ENCODE results near the gene GPR78. TPM values are rescaled to one million over a fixed set of nuclear protein-coding genes. Genes with fewer than 3 reads are reported as not detected.

The GPR78 gene
- polyA plus RNA-seq, 1 donor from 2014 or later, result not detected

GRCh38 chr4:8582941-8583654 is 2.9 kb downstream of the GPR78 start:
- no peaks in the 10 kb centered on the region for H3K9me3 Mint-ChIP-seq
- no peak overlapping the region for H3K4me3 Mint-ChIP-seq
- peaks cover 12% of the 10 kb centered on the region for H3K27me3 Mint-ChIP-seq
- H3K27ac Mint-ChIP-seq, result no peak overlapping the region
- peaks cover 0 to 4% (median 0%) of the 10 kb centered on the region in 3 donors for H3K4me1 Mint-ChIP-seq
- H3K36me3 Mint-ChIP-seq, result peaks cover 2% of the 10 kb centered on the region

GRCh38 chr4:8583655-8584025 is 3.4 kb downstream of the GPR78 start:
- Mint-ChIP-seq H3K9me3 (no peaks in the 10 kb centered on the region), H3K36me3 (peaks cover 2% of the 10 kb centered on the region), H3K27ac (no peak overlapping the region), H3K4me3 (no peak overlapping the region), H3K4me1 (peaks cover 0 to 2% (median 0%) of the 10 kb centered on the region in 3 donors), H3K27me3 (peaks cover 12% of the 10 kb centered on the region)

DNA sequence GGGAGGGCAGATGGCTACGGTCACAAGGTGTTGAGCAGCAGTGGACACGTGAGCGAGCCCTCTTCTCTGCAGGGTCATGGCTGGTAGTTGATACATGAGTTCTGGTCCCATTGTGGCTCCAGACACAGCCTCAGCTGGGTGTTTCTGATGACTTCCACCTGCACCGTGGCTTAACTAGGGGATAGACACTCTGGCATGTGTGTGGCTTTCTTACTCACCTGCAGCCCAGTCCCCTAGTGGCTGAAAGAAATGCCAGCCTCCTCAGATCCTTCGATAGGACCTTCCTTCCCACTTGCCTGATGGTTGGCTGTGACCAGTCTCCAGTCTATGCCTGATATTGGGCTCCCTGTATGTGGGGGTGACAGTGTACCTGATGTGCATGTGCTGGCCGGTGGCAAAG is 5.0 kb downstream of the GPR78 start:
- H3K4me3 Mint-ChIP-seq, result no peak overlapping the region
- no peaks in the 10 kb centered on the region for H3K9me3 Mint-ChIP-seq
- no peak overlapping the region for H3K27ac Mint-ChIP-seq
- H3K27me3 Mint-ChIP-seq, result peaks cover 8% of the 10 kb centered on the region
- peaks cover 2% of the 10 kb centered on the region for H3K36me3 Mint-ChIP-seq
- H3K4me1 Mint-ChIP-seq, result peaks cover 0 to 2% (median 0%) of the 10 kb centered on the region in 3 donors

GRCh38 chr4:8585721-8586212 is 5.6 kb downstream of the GPR78 start:
- Mint-ChIP-seq H3K4me3 (no peak overlapping the region), H3K27ac (no peak overlapping the region), H3K36me3 (peaks cover 2% of the 10 kb centered on the region), H3K9me3 (no peaks in the 10 kb centered on the region), H3K27me3 (peaks cover 6% of the 10 kb centered on the region), H3K4me1 (peaks cover 0 to 2% (median 0%) of the 10 kb centered on the region in 3 donors)

- no peak overlapping the region for H3K27ac Mint-ChIP-seq
- no peak overlapping the region for H3K4me3 Mint-ChIP-seq
- H3K27me3 Mint-ChIP-seq, result peaks cover 8% of the 10 kb centered on the region
- H3K36me3 Mint-ChIP-seq, result peaks cover 2% of the 10 kb centered on the region
- peaks cover 0 to 2% (median 0%) of the 10 kb centered on the region in 3 donors for H3K4me1 Mint-ChIP-seq
- no peaks in the 10 kb centered on the region for H3K9me3 Mint-ChIP-seq
Measured at GRCh38 chr4:8586246-8586645, 6.1 kb downstream of the GPR78 start.

- Mint-ChIP-seq H3K9me3 (no peaks in the 10 kb centered on the region), H3K27ac (no peak overlapping the region), H3K27me3 (peaks cover 13% of the 10 kb centered on the region), H3K36me3 (peaks cover 2% of the 10 kb centered on the region), H3K4me3 (no peak overlapping the region), H3K4me1 (peaks cover 0 to 2% (median 0%) of the 10 kb centered on the region in 3 donors)
Measured at GRCh38 chr4:8586671-8587468, 6.7 kb downstream of the GPR78 start.

- Mint-ChIP-seq H3K36me3 (peaks cover 2% of the 10 kb centered on the region), H3K4me3 (no peak overlapping the region), H3K27me3 (peaks cover 11% of the 10 kb centered on the region), H3K9me3 (no peaks in the 10 kb centered on the region), H3K4me1 (peaks cover 0 to 2% (median 0%) of the 10 kb centered on the region in 3 donors), H3K27ac (no peak overlapping the region)
Measured at GRCh38 chr4:8587469-8588195, 7.4 kb downstream of the GPR78 start.

DNA sequence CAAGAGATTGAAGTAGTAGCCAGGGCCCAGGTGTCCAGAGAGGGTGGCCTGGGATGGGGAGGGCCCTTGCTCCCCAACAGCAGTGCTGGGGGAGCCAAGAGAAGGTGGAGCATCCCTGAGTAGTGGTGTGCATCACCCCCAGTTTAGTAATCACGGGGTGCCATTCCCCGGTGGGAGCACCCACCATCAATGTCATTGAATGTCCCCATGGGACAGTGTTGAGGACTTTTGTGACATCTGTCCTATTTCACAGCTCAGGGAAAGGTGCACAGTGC is 7.9 kb downstream of the GPR78 start:
- no peak overlapping the region for H3K4me3 Mint-ChIP-seq
- H3K9me3 Mint-ChIP-seq, result no peaks in the 10 kb centered on the region
- H3K4me1 Mint-ChIP-seq, result peaks cover 0 to 2% (median 0%) of the 10 kb centered on the region in 3 donors
- peaks cover 14% of the 10 kb centered on the region for H3K27me3 Mint-ChIP-seq
- H3K27ac Mint-ChIP-seq, result no peak overlapping the region
- peaks cover 2% of the 10 kb centered on the region for H3K36me3 Mint-ChIP-seq

DNA sequence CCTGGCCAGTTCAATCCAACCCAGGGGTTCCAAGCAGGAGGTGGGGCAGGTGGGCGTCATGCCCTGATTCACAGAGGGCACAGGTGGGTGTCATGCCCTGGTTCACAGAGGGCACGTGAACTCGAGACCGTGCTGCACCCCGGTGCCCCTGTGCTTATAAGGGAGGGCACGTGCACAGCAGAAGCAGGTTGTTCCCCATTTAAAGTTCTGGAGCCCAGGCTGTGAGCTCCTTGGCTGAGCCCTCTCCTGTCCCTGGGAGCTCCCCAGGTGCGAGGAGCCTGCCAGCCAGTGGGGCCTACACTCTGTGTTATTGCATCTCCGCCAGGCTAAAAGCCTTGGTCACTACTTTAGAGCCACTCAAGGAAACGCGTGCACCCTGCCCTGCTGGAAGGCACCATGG is 9.1 kb downstream of the GPR78 start:
- no peaks in the 10 kb centered on the region for H3K9me3 Mint-ChIP-seq
- no peak overlapping the region for H3K4me3 Mint-ChIP-seq
- peaks cover 2% of the 10 kb centered on the region for H3K36me3 Mint-ChIP-seq
- H3K27ac Mint-ChIP-seq, result no peak overlapping the region
- H3K4me1 Mint-ChIP-seq, result peaks cover 0 to 2% (median under 1%) of the 10 kb centered on the region in 3 donors
- H3K27me3 Mint-ChIP-seq, result peaks cover 25% of the 10 kb centered on the region

GRCh38 chr4:8589823-8590545 is 9.8 kb downstream of the GPR78 start:
- Mint-ChIP-seq H3K4me3 (no peak overlapping the region), H3K27ac (no peak overlapping the region), H3K4me1 (peaks cover 0 to 2% (median 2%) of the 10 kb centered on the region in 3 donors), H3K36me3 (peaks cover 2% of the 10 kb centered on the region), H3K9me3 (no peaks in the 10 kb centered on the region), H3K27me3 (peaks cover 27% of the 10 kb centered on the region)

DNA sequence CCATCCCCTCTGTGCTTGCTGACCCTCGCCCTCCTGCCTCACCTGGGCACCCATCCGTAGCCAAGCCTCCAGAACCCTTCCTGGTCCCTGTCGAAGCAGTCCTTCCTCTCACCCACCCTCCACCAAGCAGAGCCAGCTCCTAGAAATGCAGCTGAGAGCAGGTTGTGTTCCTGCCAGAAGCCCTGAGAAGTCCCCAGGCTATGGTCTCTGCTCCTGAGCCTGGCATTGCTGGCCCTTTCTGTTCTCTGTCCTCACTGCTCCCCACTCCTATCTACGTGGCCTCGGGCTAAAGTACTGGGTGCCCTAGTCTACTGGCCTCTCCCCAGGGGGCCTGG is 10.3 kb downstream of the GPR78 start:
- H3K4me3 Mint-ChIP-seq, result no peak overlapping the region

DNA sequence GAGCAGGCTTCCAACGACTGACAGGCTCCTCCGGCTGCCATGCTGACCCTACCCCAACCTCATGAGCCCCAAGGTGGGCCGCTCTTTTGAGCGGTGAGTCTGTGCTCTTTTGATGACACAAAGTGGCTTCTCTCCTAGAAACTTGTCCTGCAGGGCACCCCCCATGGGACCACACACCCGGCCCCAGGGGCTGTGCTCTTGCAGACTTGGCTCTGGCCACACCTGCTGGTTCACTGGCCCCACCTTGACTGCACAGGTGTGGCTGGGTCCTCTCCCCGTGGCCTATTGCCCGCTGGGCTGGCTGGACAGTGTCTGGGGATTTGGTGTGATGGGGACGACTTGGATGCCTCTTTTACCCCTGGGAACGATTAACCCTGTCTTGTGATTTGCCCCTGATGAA is 10.9 kb downstream of the GPR78 start:
- Mint-ChIP-seq H3K27ac (no peak overlapping the region), H3K9me3 (no peaks in the 10 kb centered on the region), H3K36me3 (peaks cover 2% of the 10 kb centered on the region), H3K4me1 (peaks cover 0 to 2% (median 2%) of the 10 kb centered on the region in 3 donors), H3K4me3 (no peak overlapping the region), H3K27me3 (peaks cover 27% of the 10 kb centered on the region)

More for the DNA sequence above, 10.3 kb downstream of the GPR78 start:
- Mint-ChIP-seq H3K9me3 (no peaks in the 10 kb centered on the region), H3K4me1 (peaks cover 0 to 2% (median 2%) of the 10 kb centered on the region in 3 donors), H3K27ac (no peak overlapping the region), H3K36me3 (peaks cover 2% of the 10 kb centered on the region), H3K27me3 (peaks cover 27% of the 10 kb centered on the region)

GRCh38 chr4:8591626-8592365 is 11.6 kb downstream of the GPR78 start:
- no peak overlapping the region for H3K27ac Mint-ChIP-seq
- H3K36me3 Mint-ChIP-seq, result peaks cover 2% of the 10 kb centered on the region
- no peaks in the 10 kb centered on the region for H3K9me3 Mint-ChIP-seq
- H3K4me1 Mint-ChIP-seq, result peaks cover 0 to 2% (median 0%) of the 10 kb centered on the region in 3 donors
- H3K27me3 Mint-ChIP-seq, result peaks cover 23% of the 10 kb centered on the region
- H3K4me3 Mint-ChIP-seq, result no peak overlapping the region

All from IgD-negative memory B cell (primary cell).